Panc1 (cell line): ENCODE measurements around the gene AIG1.

Source experiments
- POLR2AphosphoS5 ChIP-seq: IDR thresholded peaks from 2 replicates; pipeline ENCODE4 v1.6.1; 2012; ENCODE audit warnings: mild to moderate bottlenecking, low read depth, low read length, moderate library complexity
- SIN3A ChIP-seq: IDR thresholded peaks from 2 replicates; pipeline ENCODE4 v1.6.1; 2012; ENCODE audit warnings: low read depth, mild to moderate bottlenecking, low read length, moderate library complexity, borderline replicate concordance; ENCODE audit not compliant: insufficient read depth
- TF ChIP-seq, protein P1 (sequence below): fragments of 450-650 bp; IDR thresholded peaks from 2 replicates; pipeline ENCODE4 v1.5.1; 2017; ENCODE audit warnings: mild to moderate bottlenecking

DNA sequence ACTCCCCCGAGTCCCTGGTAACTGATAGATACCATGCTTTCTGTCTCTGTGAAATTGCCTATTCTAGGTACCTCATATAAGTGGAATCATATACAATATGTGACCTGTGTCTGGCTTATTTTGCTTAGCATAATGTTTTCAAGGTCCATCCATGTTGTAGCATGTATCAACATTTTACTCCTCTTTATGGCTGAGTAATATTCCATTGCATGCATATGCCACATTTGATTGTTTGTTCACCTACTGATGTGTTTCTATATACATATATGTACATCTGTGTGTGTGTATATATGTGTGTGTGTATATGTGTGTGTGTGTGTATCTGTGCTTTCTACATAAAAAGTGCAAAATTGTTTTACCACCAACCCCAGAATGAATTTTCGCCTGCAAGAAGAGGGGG, 270.7 kb downstream of the AIG1 start:
- TF ChIP-seq POLR2AphosphoS5: no peak
- TF ChIP-seq, protein P1, sequence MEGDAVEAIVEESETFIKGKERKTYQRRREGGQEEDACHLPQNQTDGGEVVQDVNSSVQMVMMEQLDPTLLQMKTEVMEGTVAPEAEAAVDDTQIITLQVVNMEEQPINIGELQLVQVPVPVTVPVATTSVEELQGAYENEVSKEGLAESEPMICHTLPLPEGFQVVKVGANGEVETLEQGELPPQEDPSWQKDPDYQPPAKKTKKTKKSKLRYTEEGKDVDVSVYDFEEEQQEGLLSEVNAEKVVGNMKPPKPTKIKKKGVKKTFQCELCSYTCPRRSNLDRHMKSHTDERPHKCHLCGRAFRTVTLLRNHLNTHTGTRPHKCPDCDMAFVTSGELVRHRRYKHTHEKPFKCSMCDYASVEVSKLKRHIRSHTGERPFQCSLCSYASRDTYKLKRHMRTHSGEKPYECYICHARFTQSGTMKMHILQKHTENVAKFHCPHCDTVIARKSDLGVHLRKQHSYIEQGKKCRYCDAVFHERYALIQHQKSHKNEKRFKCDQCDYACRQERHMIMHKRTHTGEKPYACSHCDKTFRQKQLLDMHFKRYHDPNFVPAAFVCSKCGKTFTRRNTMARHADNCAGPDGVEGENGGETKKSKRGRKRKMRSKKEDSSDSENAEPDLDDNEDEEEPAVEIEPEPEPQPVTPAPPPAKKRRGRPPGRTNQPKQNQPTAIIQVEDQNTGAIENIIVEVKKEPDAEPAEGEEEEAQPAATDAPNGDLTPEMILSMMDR: no peak
- TF ChIP-seq SIN3A: no peak
